ENCODE measurements around the gene IL13RA1. TPM values are rescaled to one million over a fixed set of nuclear protein-coding genes. Genes with fewer than 3 reads are reported as not detected.

The IL13RA1 gene
- 53.3 and 56.0 TPM in 2 replicates for total RNA-seq

DNA sequence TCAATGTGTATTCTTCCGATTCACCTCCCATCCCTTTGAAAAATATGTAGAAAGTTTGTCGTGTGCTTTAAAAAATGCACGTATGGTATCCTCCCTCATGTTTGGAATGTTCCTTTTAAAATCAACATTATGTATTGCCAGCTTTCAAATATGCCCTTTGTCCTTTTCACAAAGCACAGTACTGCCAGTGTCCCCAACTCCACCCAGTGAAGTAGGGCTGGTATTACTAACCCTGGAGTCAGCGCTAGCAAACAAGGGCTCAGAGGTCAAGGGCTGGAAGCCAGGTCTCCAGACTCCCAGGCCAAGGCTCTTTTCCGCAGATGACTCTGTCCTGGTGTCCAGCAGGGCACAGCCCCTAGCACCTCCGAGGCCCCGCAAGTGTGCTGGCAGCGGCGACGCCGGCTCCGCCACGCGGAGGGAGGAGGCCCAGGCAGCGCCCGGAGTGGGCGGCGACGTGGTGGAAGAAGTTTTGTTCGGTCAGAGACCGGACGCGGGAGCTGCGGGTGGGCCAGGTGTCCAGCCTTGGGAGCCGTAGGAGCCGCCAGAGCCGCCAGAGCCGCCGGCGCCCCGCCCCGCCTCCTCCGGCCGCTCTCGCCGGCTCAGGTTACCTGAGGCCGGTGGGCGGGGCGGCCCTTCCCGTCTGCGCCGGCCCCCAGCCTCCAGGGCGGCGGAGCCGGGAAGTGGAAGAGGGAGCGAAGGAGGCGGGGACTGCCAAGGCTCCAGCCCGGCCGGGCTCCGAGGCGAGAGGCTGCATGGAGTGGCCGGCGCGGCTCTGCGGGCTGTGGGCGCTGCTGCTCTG lies at the start of gene IL13RA1:
Gene IL13RA1, plus strand, starts transcription at position 720 of the 799 bp plus-strand sequence. Its CDS starts 33 bp downstream, at position 753.

DNA sequence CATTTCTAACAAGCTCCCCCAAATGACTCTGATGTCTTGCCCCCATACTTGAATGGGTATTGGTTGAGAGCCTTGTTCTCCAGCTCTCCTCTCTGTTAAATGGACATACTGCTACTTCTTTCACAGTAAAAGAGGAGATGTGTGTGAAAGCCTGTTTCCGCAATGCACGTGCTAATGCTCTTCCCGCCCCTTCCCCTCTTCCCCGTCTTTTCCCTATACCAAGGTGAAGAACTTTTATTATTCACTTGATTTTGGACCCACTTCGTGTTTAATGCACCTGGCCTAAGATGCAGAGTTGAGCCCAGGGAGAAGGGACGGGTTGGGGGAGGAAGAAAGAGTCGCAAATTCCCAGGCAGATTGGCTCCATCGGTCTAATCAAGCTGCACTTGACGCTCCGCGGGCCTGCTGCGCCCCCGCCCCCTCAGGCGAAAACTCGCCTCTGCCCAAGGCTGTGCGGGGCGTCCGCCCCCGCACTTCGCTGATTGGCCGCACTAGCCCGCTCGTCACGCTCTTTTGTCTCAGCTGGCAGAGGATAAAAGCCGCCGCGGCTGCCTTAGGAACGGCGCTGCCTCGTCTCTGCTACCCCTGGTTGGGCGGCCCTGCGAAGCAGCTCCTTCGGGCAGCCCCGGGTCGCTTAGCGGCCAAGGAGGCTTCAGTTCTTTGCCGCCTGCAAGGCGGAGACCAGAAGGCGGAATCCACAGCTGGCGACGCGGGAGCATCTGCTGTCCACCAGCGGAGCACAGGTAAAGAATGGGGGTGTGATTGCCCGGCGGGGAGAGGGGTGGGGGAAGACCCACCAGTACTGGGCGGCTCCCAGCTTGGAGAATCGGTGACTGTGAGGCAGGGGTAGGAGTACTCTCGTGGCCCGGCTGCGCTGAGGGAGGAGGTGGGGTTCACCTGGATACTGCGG lies 96.1 kb downstream of the IL13RA1 start, which contains the start of gene ZCCHC12:
Gene ZCCHC12, plus strand, starts transcription at position 562 of the 910 bp plus-strand sequence. CDS start 1,421 bp downstream, outside the sequence.

Other genes with a start within 250 kb of the IL13RA1 start
- 30.7 and 44.8 TPM in 2 replicates for gene DOCK11, start 231.8 kb upstream of the IL13RA1 start, total RNA-seq
- gene ZCCHC12, start 96.2 kb downstream of the IL13RA1 start, total RNA-seq, result under 0.01 TPM in 1 of 2 replicates, not detected in the other
- gene LONRF3, start 247.0 kb downstream of the IL13RA1 start, total RNA-seq, result 0.28 and 1.8 TPM in 2 replicates